HG03460 (cell line): Measurements from ENCODE around the gene S100G.
"Not testable (repeated sequence)": the region's sequence is repeated elsewhere in the genome, so short reads cannot be mapped to it uniquely, and the experiment has no call there.

Experiments used
- ATAC-seq: cut with Tn5 transposase; IDR thresholded peaks from one replicate; pipeline ENCODE4 v1.9.1; 2021; ENCODE audit not compliant: unreplicated experiment

The S100G gene

GRCh38 chrX:16649858-16650257 lies at the start of gene S100G:
Gene S100G (plus strand): TSS chrX:16650158. CDS start chrX:16651007, 849 bp downstream.
- ATAC-seq: no peak

- no peak for ATAC-seq
Observed at GRCh38 chrX:16601885-16602284, 48.1 kb upstream of the S100G start.

- not testable (repeated sequence) for ATAC-seq
Observed at GRCh38 chrX:16603235-16603634, 46.7 kb upstream of the S100G start.

- no peak for ATAC-seq
Observed at GRCh38 chrX:16603822-16604221, 46.1 kb upstream of the S100G start.

DNA sequence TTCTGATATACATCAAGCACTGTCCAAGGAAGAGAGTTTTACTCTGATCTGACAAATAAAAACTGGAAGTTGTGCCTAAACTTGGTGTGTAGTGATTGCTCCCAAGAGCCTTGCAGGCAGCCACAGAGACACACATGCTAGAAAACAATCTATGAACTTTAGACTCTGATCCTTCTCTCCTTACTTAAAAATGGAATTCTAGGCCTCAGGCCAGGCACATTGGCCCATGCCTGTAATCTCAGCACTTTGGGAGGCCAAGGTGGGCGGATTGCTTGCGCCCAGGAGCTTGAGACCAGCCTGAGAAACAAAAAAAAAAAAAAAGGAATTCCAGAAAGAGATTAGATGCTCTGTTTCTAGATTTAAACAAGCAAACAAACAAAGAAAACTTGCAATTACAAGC lies 45.6 kb upstream of the S100G start:
- no peak for ATAC-seq

- ATAC-seq: no peak
Observed at GRCh38 chrX:16606142-16606720, 43.7 kb upstream of the S100G start.

DNA sequence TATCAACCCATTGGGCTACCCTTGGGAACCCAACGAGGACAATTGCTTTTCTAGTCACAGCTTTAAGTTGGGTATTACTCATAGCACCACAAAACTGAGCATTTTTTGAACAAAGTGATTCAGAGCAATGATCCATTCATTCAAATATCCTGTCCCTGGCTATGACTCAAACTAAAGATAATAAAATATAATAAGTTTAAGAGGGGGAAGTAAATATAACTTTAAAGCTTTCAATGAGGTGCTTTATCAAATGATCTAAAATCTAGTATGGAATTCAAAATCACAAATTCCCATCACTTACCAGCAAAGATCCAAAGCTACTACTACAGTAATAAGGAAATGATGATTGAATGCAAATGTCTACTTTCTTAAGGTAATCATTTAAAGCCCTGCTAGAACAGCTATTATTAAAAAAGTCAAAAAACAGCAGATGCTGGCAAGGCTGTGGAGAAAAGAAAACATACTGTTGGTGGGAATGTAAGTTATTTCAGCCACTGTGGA lies 39.8 kb upstream of the S100G start:
- ATAC-seq: no peak

DNA sequence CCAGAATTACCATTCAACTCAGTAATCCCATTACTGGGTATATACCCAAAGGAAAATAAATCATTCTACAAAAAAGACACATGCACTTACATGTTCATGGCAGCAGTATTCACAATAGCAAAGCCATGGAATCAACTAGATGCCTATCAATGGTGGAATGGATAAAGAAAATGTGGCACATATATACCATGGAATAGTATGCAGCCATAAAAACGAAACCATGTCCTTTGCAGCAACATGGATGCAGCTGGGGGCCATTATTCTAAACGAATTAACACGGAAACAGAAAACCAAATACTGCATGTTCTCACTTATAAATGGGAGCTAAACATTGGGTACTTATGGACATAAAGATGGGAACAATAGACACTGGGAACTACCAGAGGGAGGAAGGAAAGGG lies 39.3 kb upstream of the S100G start:
- ATAC-seq: not testable (repeated sequence)

DNA sequence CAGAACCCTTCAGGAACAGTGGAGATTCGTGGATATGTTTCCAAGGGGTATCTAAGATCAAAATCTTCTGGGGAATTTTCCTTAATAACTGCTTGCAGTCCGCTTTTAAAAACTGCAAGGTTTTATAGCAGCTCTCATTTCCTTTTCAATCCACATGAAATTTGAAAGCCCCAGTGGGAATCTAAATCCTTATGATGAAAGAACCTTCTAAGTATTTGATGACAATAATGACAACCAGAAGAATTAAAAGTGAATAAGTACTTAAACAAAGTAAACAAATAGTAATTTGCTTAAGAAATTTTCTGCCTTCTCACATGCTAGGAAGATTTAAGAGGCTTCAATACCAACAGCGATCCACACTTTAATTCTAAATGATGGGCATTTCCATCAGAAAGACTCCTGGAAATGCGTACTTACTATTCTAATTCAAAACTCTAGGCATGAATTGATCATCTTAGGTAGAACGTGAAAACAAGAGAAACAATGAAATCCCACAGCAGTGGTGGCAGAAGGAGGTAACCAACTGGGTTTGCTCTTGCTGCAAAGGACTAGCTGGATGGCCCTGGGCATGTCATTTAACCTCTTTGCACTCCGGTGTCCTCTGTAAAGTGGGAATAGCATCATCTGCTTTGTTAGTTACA lies 37.6 kb upstream of the S100G start:
- ATAC-seq: no peak

DNA sequence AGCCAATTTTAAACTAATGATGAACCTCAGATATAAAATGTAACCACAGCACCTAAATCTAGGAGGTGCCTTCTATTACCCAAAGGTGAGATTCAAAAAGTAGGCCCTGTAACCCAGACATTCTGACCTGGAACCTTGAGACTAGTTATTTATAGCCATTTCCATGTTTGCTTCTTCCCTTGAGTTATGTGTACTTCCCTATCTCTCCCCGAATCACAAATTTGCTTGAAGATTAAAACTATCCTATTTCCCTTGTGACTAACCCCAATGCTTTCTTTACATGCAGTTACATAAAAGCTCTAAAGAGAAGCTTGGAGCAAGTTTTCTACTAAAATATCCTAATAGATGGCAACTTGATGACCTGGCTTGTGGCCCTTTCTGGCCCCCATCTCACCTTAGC lies 32.6 kb upstream of the S100G start:
- no peak for ATAC-seq

GRCh38 chrX:16618422-16618821 lies 31.5 kb upstream of the S100G start:
- no peak for ATAC-seq

GRCh38 chrX:16619024-16619423 lies 30.9 kb upstream of the S100G start:
- ATAC-seq: no peak

DNA sequence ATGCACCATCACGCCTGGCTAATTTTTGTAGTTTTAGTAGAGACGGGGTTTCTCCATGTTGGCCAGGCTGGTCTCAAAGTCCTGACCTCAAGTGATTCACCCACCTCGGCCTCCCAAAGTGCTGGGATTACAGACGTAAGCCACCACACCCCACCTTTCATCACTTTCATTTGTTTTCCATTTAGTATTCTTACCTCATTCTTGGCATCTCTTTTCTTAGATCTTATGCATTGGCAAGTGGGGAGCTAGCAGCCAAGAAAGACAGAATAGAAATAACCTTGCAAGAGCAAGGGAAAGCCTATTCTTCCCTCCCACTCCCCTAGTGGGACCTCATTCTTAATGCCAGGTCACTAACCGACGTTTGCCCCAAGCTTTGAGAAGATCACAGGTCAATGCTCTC lies 21.4 kb upstream of the S100G start:
- not testable (repeated sequence) for ATAC-seq

GRCh38 chrX:16628946-16629595 lies 20.9 kb upstream of the S100G start:
- no peak for ATAC-seq

- no peak for ATAC-seq
Observed at GRCh38 chrX:16629909-16630308, 20.0 kb upstream of the S100G start.

DNA sequence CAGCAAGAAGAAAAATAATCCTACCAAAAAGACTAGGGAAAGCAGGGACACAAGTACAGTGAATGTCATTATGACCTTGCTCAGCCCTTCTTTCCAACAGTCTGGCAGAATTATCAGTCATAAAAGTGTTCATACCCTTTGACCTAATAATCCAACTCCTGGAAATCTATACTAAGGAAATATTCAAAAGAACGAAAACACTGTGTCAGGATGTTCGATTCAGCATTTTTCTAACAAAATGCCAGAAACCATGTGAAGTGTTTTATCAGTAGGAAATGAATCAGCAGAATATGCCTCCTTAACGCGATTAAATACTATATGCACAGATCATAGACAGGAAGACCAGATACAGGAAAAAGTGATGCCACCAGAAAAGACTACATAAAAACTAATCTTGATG lies 16.2 kb upstream of the S100G start:
- no peak for ATAC-seq

- ATAC-seq: no peak
Observed at GRCh38 chrX:16635040-16635439, 14.9 kb upstream of the S100G start.

- no peak for ATAC-seq
Observed at GRCh38 chrX:16635596-16635995, 14.4 kb upstream of the S100G start.

- no peak for ATAC-seq
Observed at GRCh38 chrX:16638533-16638932, 11.4 kb upstream of the S100G start.

- ATAC-seq: no peak
Observed at GRCh38 chrX:16639966-16640365, 10.0 kb upstream of the S100G start.

DNA sequence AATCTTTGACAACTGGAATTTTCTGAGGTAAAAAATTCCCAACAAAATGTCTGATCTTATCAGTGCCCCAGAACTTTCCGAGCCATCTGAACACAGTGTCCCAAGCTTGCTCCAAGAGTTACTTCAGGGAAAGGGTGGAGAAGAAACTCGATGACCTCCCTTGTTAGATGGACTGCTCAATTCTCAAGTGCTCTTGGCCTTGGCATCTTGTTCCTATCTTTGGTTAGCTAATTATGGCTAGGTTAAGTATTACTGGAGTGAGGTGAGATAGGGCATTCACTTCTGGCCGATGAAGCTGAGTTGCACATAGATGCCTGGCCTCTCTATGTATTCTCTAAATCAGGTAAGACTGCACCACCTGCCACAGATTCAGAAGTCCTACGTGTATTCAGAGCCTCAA lies 9.1 kb upstream of the S100G start:
- no peak for ATAC-seq

DNA sequence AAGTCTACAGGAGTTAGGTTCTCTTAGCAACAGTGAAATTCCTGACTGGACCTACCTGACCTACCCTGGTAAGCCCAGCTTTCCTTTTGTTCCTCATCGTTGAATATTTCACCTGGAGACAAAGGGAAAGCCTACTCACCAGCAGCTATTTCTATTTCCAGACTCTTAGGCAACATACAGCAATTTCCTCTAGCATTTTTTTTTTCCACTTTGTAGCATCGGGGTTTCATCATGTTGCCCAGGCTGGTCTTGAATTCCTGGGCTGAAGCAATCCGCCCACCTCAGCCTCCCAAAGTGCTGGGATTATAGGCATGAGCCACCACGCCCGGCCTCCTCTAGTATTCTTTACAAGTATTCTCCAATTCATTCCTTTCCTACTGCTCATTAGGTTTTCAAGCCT lies 6.8 kb upstream of the S100G start:
- ATAC-seq: no peak
